ENCODE measurements around the gene ATG10.

The ATG10 gene

DNA sequence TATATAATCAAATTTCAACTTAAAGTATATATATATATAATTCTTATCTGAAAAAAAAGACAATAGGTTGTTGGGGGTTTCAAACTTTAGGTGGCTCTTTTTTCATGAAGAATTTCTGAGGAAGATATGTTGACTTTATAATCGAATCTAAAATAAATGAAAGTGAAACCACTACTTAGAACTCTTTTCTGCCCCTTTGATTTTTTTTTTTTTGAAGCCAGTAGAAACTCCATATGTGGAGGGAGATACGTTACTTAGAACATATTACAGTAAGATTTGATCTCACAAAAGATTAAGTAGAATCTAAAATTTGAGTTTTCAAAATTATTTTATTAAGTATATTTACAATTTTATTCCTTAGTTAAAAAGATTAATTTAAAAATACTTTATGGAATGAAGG is 96.9 kb downstream of the ATG10 start:
- no peak overlapping the region for H3K27ac ChIP-seq

DNA sequence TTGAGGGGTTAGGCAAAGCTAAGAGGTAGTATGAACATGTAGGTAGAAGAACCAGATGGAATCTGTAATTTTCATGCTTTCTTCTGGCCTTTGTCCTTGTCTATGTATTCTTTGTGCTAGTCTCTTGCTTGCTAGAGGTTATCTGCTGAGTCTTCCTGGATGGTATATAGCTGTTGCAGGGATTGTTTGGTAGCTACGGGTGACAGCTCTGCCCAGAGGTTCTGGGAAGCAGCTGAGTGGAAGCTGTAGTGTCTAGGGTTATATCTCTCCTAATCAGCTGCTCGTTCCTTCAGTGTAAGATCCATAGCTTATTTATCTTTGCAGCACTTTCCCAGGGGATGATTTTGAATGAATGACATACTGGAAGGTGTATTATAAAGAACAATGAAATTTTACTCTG is 100.3 kb downstream of the ATG10 start:
- no peak overlapping the region for H3K27ac ChIP-seq
- TF ChIP-seq ZFX (IDR thresholded peaks at IDR 0.05; ENCODE audit: borderline replicate concordance) = no peak
- TF ChIP-seq, protein P1, sequence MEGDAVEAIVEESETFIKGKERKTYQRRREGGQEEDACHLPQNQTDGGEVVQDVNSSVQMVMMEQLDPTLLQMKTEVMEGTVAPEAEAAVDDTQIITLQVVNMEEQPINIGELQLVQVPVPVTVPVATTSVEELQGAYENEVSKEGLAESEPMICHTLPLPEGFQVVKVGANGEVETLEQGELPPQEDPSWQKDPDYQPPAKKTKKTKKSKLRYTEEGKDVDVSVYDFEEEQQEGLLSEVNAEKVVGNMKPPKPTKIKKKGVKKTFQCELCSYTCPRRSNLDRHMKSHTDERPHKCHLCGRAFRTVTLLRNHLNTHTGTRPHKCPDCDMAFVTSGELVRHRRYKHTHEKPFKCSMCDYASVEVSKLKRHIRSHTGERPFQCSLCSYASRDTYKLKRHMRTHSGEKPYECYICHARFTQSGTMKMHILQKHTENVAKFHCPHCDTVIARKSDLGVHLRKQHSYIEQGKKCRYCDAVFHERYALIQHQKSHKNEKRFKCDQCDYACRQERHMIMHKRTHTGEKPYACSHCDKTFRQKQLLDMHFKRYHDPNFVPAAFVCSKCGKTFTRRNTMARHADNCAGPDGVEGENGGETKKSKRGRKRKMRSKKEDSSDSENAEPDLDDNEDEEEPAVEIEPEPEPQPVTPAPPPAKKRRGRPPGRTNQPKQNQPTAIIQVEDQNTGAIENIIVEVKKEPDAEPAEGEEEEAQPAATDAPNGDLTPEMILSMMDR (IDR thresholded peaks at IDR 0.05) = no peak

More for the DNA sequence above, 96.9 kb downstream of the ATG10 start:
- TF ChIP-seq, protein P1 (IDR thresholded peaks at IDR 0.05) = no peak
- no peak for TF ChIP-seq ZFX (IDR thresholded peaks at IDR 0.05; ENCODE audit: borderline replicate concordance)

DNA sequence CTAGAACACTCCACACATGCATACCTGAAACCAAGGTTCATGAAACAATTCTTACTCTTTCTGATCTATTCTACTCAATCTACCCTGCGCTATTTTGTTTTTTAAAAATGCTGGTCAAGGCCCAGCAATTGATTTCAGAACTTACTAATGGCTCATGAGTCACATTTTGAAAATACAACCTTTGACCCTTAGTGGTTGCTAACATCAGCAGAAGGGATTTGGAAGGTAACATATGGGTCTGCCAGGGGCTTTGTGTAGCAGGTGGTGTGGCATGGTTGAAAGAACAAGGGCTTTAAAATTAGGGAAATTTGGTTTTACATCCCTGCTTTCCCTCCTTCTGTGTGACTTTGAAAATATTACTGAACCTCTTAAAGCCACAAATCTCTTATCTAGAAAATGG is 101.4 kb downstream of the ATG10 start:
- no peak for TF ChIP-seq ZFX (IDR thresholded peaks at IDR 0.05; ENCODE audit: borderline replicate concordance)
- TF ChIP-seq, protein P1 (IDR thresholded peaks at IDR 0.05) = no peak
- no peak overlapping the region for H3K27ac ChIP-seq

DNA sequence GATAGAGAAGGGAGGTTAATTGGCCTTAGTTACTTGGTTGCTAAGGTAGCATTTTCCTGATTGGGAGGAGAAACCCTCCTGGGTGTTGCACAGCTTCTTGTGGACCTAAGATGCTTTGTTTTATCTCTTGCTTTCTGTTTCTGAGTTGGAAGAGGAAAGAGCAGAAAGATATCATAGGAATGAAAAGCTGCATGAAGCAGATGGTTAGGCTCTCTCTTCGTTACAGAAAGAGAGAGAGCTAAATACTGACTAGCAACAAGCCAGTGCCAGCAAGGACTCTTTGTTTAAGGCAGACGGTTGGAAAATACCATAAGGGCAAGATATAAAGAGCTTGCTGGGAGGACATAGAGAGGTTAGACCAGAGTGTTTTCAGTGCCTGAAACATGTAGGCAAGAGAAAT is 103.1 kb downstream of the ATG10 start:
- H3K27ac ChIP-seq = no peak overlapping the region
- TF ChIP-seq ZFX (IDR thresholded peaks at IDR 0.05; ENCODE audit: borderline replicate concordance) = no peak
- TF ChIP-seq, protein P1 (IDR thresholded peaks at IDR 0.05) = no peak

DNA sequence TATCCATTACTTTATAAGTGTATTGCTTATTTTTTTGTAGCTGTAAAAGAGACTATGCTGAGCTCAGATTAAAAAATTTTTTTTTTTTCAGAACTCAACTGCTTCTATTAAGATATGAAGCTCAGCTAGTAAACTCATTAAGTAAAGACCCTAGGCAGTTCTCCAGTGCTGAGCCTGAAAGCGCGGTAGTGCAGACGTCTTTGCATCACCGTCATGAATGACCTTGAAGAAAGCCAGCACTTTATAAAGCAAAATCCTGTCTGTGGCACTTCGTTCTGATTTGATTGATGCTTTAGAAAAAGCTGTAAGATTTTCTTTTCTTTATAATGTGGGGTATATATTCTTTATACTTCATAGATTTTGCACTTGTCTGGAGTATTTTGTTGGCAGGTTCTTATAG is 105.7 kb downstream of the ATG10 start:
- TF ChIP-seq, protein P1 (IDR thresholded peaks at IDR 0.05) = no peak
- TF ChIP-seq ZFX (IDR thresholded peaks at IDR 0.05; ENCODE audit: borderline replicate concordance) = no peak
- H3K27ac ChIP-seq = no peak overlapping the region

DNA sequence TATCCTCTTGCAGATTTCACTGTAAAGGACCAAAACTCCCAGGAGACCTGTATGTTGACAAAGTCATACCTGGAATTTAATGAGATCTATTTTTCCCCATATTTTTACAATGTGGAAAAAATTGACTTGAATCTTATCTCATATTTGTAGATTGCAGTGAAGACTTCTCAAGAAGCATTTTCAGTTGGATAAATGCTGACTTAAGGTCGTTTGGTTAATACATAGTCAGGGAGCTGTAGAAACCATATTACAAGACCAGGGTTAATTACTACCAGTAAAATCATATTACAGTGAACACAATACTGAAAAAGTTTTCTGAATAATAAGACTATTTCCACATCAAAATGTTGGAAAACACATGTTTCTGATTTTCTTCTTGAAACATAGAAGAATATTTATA is 119.8 kb downstream of the ATG10 start:
- no peak for TF ChIP-seq ZFX (IDR thresholded peaks at IDR 0.05; ENCODE audit: borderline replicate concordance)
- TF ChIP-seq, protein P1 (IDR thresholded peaks at IDR 0.05) = no peak
- no peak overlapping the region for H3K27ac ChIP-seq

DNA sequence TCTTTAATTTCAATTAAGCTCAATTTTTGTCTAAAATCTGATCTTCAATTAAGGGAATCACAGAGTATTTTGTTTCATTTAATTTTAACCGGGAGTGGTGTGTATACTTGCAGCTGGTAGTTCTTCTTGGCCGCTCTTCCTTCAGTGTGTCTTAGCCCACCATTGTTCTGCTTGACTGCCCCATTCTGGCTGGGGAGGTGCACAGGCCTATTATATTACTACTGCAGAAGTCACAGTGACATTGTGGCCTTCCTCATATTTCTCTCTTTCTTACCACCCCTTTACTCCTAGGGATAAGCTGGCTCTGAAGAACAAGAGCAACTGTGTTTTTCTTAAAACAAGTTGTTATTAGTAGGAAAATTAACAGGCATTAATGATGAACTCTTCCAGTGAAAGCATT is 123.7 kb downstream of the ATG10 start:
- H3K27ac ChIP-seq = no peak overlapping the region
- no peak for TF ChIP-seq ZFX (IDR thresholded peaks at IDR 0.05; ENCODE audit: borderline replicate concordance)
- TF ChIP-seq, protein P1 (IDR thresholded peaks at IDR 0.05) = no peak

Measured in 22Rv1 (cell line).